ENCODE data around the gene BEST3. TPM values are rescaled to one million over a fixed set of nuclear protein-coding genes. Genes with fewer than 3 reads are reported as not detected.

The BEST3 gene
- total RNA-seq, 1 donor from 2014 or later: 2.5 TPM

- no peak overlapping the region for H3K4me3 ChIP-seq (ENCODE audit: low read depth, low read length)
- TF ChIP-seq CTCF (conservative IDR thresholded peaks at IDR 0.05; ENCODE audit: low read depth, low read length): no peak
- no peak for DNase-seq (ENCODE audit: low read depth)
These were observed 78.2 kb downstream of the BEST3 start for GRCh38 chr12:69620921-69621320.

- TF ChIP-seq CTCF (conservative IDR thresholded peaks at IDR 0.05; ENCODE audit: low read depth, low read length): no peak
- DNase-seq (ENCODE audit: low read depth): no peak
- H3K4me3 ChIP-seq (ENCODE audit: low read depth, low read length): no peak overlapping the region
These were observed 79.0 kb downstream of the BEST3 start for GRCh38 chr12:69620077-69620476.

GRCh38 chr12:69619050-69619449, 80.1 kb downstream of the BEST3 start:
- no peak overlapping the region for H3K4me3 ChIP-seq (ENCODE audit: low read depth, low read length)
- TF ChIP-seq CTCF (conservative IDR thresholded peaks at IDR 0.05; ENCODE audit: low read depth, low read length): no peak
- DNase-seq (ENCODE audit: low read depth): no peak

- no peak overlapping the region for H3K4me3 ChIP-seq (ENCODE audit: low read depth, low read length)
- no peak for TF ChIP-seq CTCF (conservative IDR thresholded peaks at IDR 0.05; ENCODE audit: low read depth, low read length)
These were observed 83.1 kb downstream of the BEST3 start for GRCh38 chr12:69616025-69616424.

GRCh38 chr12:69613351-69613750, 85.8 kb downstream of the BEST3 start:
- TF ChIP-seq CTCF (conservative IDR thresholded peaks at IDR 0.05; ENCODE audit: low read depth, low read length): no peak
- DNase-seq (ENCODE audit: low read depth): no peak
- no peak overlapping the region for H3K4me3 ChIP-seq (ENCODE audit: low read depth, low read length)

More at GRCh38 chr12:69616025-69616424, 83.1 kb downstream of the BEST3 start:
- DNase-seq (ENCODE audit: low read depth): no peak

- no peak for TF ChIP-seq CTCF (conservative IDR thresholded peaks at IDR 0.05; ENCODE audit: low read depth, low read length)
- no peak within 1 kb of the TSS for H3K4me3 ChIP-seq (ENCODE audit: low read depth, low read length)
- DNase-seq (ENCODE audit: low read depth): no peak
These were observed 88.4 kb downstream of the BEST3 start, which contains the start of gene LRRC10 for GRCh38 chr12:69610729-69611128. TSS of gene LRRC10 (minus strand) at chr12:69610907. CDS start at chr12:69610838, 69 bp downstream.

GRCh38 chr12:69610126-69610525, 89.0 kb downstream of the BEST3 start:
- H3K4me3 ChIP-seq (ENCODE audit: low read depth, low read length): no peak overlapping the region
- no peak for TF ChIP-seq CTCF (conservative IDR thresholded peaks at IDR 0.05; ENCODE audit: low read depth, low read length)
- no peak for DNase-seq (ENCODE audit: low read depth)

Data from epithelial cell of proximal tubule (primary cell).